ENCODE results near the gene EXD2.

- TF ChIP-seq CTCF (conservative IDR thresholded peaks at IDR 0.05) (no peak), ZFX (IDR thresholded peaks at IDR 0.05) (no peak)
These were observed 89.5 kb downstream of the EXD2 start for GRCh38 chr14:69280746-69281291.
